Mesendoderm (in vitro differentiated cells): ENCODE measurements around the gene GM2A.

ENCODE experiments used
- DNase-seq: peaks from one replicate; pipeline ENCODE4 v3.0.0; 2013
- H2AK5ac ChIP-seq: 2 replicates; pipeline ENCODE4 v1.6.1; 2013; ENCODE audit warnings: low read length, inconsistent platforms
- H2BK120ac ChIP-seq: 2 replicates; pipeline ENCODE4 v1.6.1; 2013; ENCODE audit warnings: low read depth, mild to moderate bottlenecking, low read length, moderate library complexity, mixed read lengths
- H2BK15ac ChIP-seq: replicated peaks from 2 replicates; pipeline ENCODE4 v1.6.1; 2013; ENCODE audit warnings: low read depth, mild to moderate bottlenecking, moderate library complexity
- H2BK5ac ChIP-seq: 2 replicates; pipeline ENCODE4 v1.6.1; 2013; ENCODE audit warnings: low read length, inconsistent platforms
- H3K18ac ChIP-seq: 2 replicates; pipeline ENCODE4 v1.6.1; 2013; ENCODE audit warnings: mild to moderate bottlenecking, low read length, mixed read lengths
- H3K23ac ChIP-seq: one replicate; pipeline ENCODE4 v1.6.1; 2013; ENCODE audit warnings: low read length
- H3K27ac ChIP-seq: 2 replicates; pipeline ENCODE4 v1.5.1; 2013; ENCODE audit warnings: low read depth, mild to moderate bottlenecking, inconsistent platforms, low read length, moderate library complexity
- H3K27me3 ChIP-seq: 2 replicates; pipeline ENCODE4 v1.6.1; 2013; ENCODE audit warnings: low read length, control low read depth, mild to moderate bottlenecking, inconsistent platforms; ENCODE audit not compliant: insufficient read depth, poor library complexity
- H3K36me3 ChIP-seq: 2 replicates; pipeline ENCODE4 v1.6.1; 2013; ENCODE audit warnings: low read length, inconsistent platforms; ENCODE audit not compliant: control insufficient read depth, insufficient read depth
- H3K4ac ChIP-seq: one replicate; pipeline ENCODE4 v1.6.1; 2013; ENCODE audit warnings: low read depth, mild to moderate bottlenecking, low read length, moderate library complexity
- H3K4me1 ChIP-seq: 2 replicates; pipeline ENCODE4 v1.6.1; 2013; ENCODE audit warnings: low read depth, low read length, inconsistent platforms; ENCODE audit not compliant: control insufficient read depth
- H3K4me2 ChIP-seq: 2 replicates; pipeline ENCODE4 v1.6.1; 2013; ENCODE audit warnings: low read length
- H3K4me3 ChIP-seq: 2 replicates; pipeline ENCODE4 v1.5.1; 2013; ENCODE audit warnings: mild to moderate bottlenecking, low read length
- H3K56ac ChIP-seq: one replicate; pipeline ENCODE4 v1.6.1; 2013; ENCODE audit warnings: low read length
- H3K79me1 ChIP-seq: 2 replicates; pipeline ENCODE4 v1.6.1; 2013; ENCODE audit warnings: low read length, inconsistent platforms
- H3K79me2 ChIP-seq: 2 replicates; pipeline ENCODE4 v1.6.1; 2013; ENCODE audit warnings: mild to moderate bottlenecking, low read length; ENCODE audit not compliant: control insufficient read depth, insufficient read depth
- H3K9ac ChIP-seq: 2 replicates; pipeline ENCODE4 v1.6.1; 2013; ENCODE audit warnings: low read length, inconsistent platforms
- H4K5ac ChIP-seq: one replicate; pipeline ENCODE4 v1.6.1; 2013; ENCODE audit warnings: low read length
- H4K8ac ChIP-seq: one replicate; pipeline ENCODE4 v1.6.1; 2013; ENCODE audit warnings: low read depth, mild to moderate bottlenecking, control low read depth, low read length, moderate library complexity
- WGBS: extraction: QIAGEN DNeasy Blood & Tissue Kit; methylation state at CpG from one replicate; pipeline ENCODE4 v1.1.7; 2013; ENCODE audit warnings: low lambda C conversion rate, missing lambda C conversion rate; ENCODE audit not compliant: insufficient coverage; ENCODE audit errors: extremely low coverage; 5-methylcytosine and 5-hydroxymethylcytosine counted together

Gene GM2A

GRCh38 chr5:151284392-151284967, 31.5 kb downstream of the GM2A start:
- no peaks in the 10 kb centered on the region for H3K27me3 ChIP-seq
- no peak overlapping the region for H4K8ac ChIP-seq
- H3K4me1 ChIP-seq, result no peaks in the 10 kb centered on the region
- H3K4ac ChIP-seq, result no peak overlapping the region
- no peak overlapping the region for H3K9ac ChIP-seq
- H3K56ac ChIP-seq, result no peak overlapping the region
- no peaks in the 10 kb centered on the region for H3K79me2 ChIP-seq
- H4K5ac ChIP-seq, result no peak overlapping the region
- no peak overlapping the region for H3K4me3 ChIP-seq
- WGBS, result no CpG with 5 or more reads among the region's 8 CpGs
- H2AK5ac ChIP-seq, result no peak overlapping the region
- H2BK15ac ChIP-seq, result no peak overlapping the region
- no peak overlapping the region for H3K23ac ChIP-seq
- no peak overlapping the region for H3K27ac ChIP-seq
- no peak overlapping the region for H2BK120ac ChIP-seq
- H3K4me2 ChIP-seq, result no peak overlapping the region
- no peaks in the 10 kb centered on the region for H3K36me3 ChIP-seq
- no peak overlapping the region for H3K18ac ChIP-seq
- H2BK5ac ChIP-seq, result no peak overlapping the region
- DNase-seq, result peak; percentile 37
- H3K79me1 ChIP-seq, result no peaks in the 10 kb centered on the region

GRCh38 chr5:151285683-151286082, 32.7 kb downstream of the GM2A start:
- H3K4ac ChIP-seq, result no peak overlapping the region

DNA sequence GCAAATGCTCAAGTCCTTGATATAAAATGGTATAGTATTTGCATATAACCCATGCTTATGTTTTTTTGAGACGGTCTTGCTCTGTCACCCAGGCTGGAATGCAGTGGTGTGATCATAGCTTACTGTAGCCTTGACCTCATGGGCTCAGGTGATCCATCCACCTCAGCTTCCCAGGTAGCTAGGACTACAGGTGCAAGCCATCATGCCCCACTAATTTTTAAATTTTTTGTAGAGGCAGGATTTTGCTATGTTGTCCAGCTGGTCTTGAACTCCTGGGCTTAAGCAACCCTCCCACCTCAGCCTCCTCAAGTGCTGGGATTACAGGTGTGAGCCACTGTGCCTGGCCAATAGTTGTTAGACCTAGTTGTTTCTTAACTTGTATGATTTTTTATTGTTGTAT, 33.3 kb downstream of the GM2A start:
- H3K4me1 ChIP-seq, result no peaks in the 10 kb centered on the region
- no peak overlapping the region for H3K9ac ChIP-seq
- no peak overlapping the region for H2BK120ac ChIP-seq
- no peaks in the 10 kb centered on the region for H3K27me3 ChIP-seq
- H3K4ac ChIP-seq, result no peak overlapping the region
- no peak for DNase-seq
- no peak overlapping the region for H4K5ac ChIP-seq
- no peak overlapping the region for H3K56ac ChIP-seq
- no peaks in the 10 kb centered on the region for H3K36me3 ChIP-seq
- no peak overlapping the region for H2BK15ac ChIP-seq
- H3K79me1 ChIP-seq, result no peaks in the 10 kb centered on the region
- no peaks in the 10 kb centered on the region for H3K79me2 ChIP-seq
- H2BK5ac ChIP-seq, result no peak overlapping the region
- H3K27ac ChIP-seq, result no peak overlapping the region
- H2AK5ac ChIP-seq, result no peak overlapping the region
- WGBS, result no CpG with 5 or more reads among the region's 1 CpG
- H3K18ac ChIP-seq, result no peak overlapping the region
- no peak overlapping the region for H3K4me2 ChIP-seq
- H3K4me3 ChIP-seq, result no peak overlapping the region
- H4K8ac ChIP-seq, result no peak overlapping the region
- H3K23ac ChIP-seq, result no peak overlapping the region

More at GRCh38 chr5:151285683-151286082, 32.7 kb downstream of the GM2A start:
- no peak overlapping the region for H2BK5ac ChIP-seq
- H3K4me2 ChIP-seq, result no peak overlapping the region
- H3K79me2 ChIP-seq, result no peaks in the 10 kb centered on the region
- H3K56ac ChIP-seq, result no peak overlapping the region
- no peak overlapping the region for H4K5ac ChIP-seq
- no peak overlapping the region for H2BK120ac ChIP-seq
- no peak for DNase-seq
- no peak overlapping the region for H3K23ac ChIP-seq
- no peak overlapping the region for H4K8ac ChIP-seq
- no peaks in the 10 kb centered on the region for H3K36me3 ChIP-seq
- no peaks in the 10 kb centered on the region for H3K4me1 ChIP-seq
- WGBS, result no CpG with 5 or more reads among the region's 5 CpGs
- no peaks in the 10 kb centered on the region for H3K27me3 ChIP-seq
- H3K4me3 ChIP-seq, result no peak overlapping the region
- H3K27ac ChIP-seq, result no peak overlapping the region
- no peaks in the 10 kb centered on the region for H3K79me1 ChIP-seq
- H2BK15ac ChIP-seq, result no peak overlapping the region
- no peak overlapping the region for H3K9ac ChIP-seq
- H2AK5ac ChIP-seq, result no peak overlapping the region
- no peak overlapping the region for H3K18ac ChIP-seq

GRCh38 chr5:151288180-151288579, 35.2 kb downstream of the GM2A start:
- Histone ChIP-seq H3K4me1 (no peaks in the 10 kb centered on the region), H3K4me3 (no peak overlapping the region), H3K79me2 (no peaks in the 10 kb centered on the region), H3K27ac (no peak overlapping the region), H3K4ac (no peak overlapping the region), H3K4me2 (no peak overlapping the region), H3K27me3 (no peaks in the 10 kb centered on the region), H4K5ac (no peak overlapping the region), H2BK15ac (no peak overlapping the region), H3K79me1 (no peaks in the 10 kb centered on the region), H3K36me3 (no peaks in the 10 kb centered on the region), H3K9ac (no peak overlapping the region), H2BK120ac (no peak overlapping the region), H4K8ac (no peak overlapping the region), H3K56ac (no peak overlapping the region), H2AK5ac (no peak overlapping the region), H2BK5ac (no peak overlapping the region), H3K18ac (no peak overlapping the region), H3K23ac (no peak overlapping the region)
- no CpG with 5 or more reads among the region's 2 CpGs for WGBS
- peak; percentile 62 for DNase-seq

- no peak overlapping the region for H3K4me3 ChIP-seq
- H4K8ac ChIP-seq, result no peak overlapping the region
- no peak overlapping the region for H2BK120ac ChIP-seq
- H3K9ac ChIP-seq, result no peak overlapping the region
- no peak overlapping the region for H2BK5ac ChIP-seq
- H4K5ac ChIP-seq, result no peak overlapping the region
- no peak for DNase-seq
- no peaks in the 10 kb centered on the region for H3K79me1 ChIP-seq
- H2BK15ac ChIP-seq, result no peak overlapping the region
- H3K23ac ChIP-seq, result no peak overlapping the region
- H3K27me3 ChIP-seq, result no peaks in the 10 kb centered on the region
- H3K4me1 ChIP-seq, result no peaks in the 10 kb centered on the region
- no peak overlapping the region for H3K27ac ChIP-seq
- H3K56ac ChIP-seq, result no peak overlapping the region
- no peak overlapping the region for H3K4ac ChIP-seq
- no peaks in the 10 kb centered on the region for H3K36me3 ChIP-seq
- no peak overlapping the region for H3K18ac ChIP-seq
- H2AK5ac ChIP-seq, result no peak overlapping the region
- no CpG with 5 or more reads among the region's 4 CpGs for WGBS
- H3K4me2 ChIP-seq, result no peak overlapping the region
- H3K79me2 ChIP-seq, result no peaks in the 10 kb centered on the region
Observed at GRCh38 chr5:151293624-151294023, 40.6 kb downstream of the GM2A start.

DNA sequence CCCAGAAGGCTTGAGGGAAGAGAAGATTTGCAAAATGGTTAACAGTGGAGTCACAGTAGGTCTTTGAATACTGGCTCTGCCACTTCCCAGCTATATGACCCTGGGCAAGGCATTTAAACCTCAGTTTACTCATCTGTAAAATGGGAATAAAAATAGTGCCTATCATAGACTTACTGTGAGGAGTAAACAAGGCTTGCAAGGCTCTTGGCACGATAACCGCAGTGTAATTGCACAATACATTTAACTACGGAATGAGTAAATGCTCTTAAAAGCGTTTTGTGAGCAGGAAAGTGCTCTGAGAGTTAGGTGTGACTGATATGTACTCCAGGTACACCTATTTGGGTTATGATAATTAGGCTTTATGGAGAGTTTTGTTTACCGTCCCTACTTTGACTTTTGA, 42.2 kb downstream of the GM2A start:
- H2BK5ac ChIP-seq, result no peak overlapping the region
- H3K56ac ChIP-seq, result no peak overlapping the region
- H3K79me1 ChIP-seq, result no peaks in the 10 kb centered on the region
- no peak overlapping the region for H3K4ac ChIP-seq
- no peaks in the 10 kb centered on the region for H3K27me3 ChIP-seq
- H4K5ac ChIP-seq, result no peak overlapping the region
- WGBS, result no CpG with 5 or more reads among the region's 5 CpGs
- no peak overlapping the region for H2BK120ac ChIP-seq
- no peak overlapping the region for H3K18ac ChIP-seq
- no peaks in the 10 kb centered on the region for H3K36me3 ChIP-seq
- DNase-seq, result no peak
- H3K4me2 ChIP-seq, result no peak overlapping the region
- H3K4me1 ChIP-seq, result no peaks in the 10 kb centered on the region
- H3K79me2 ChIP-seq, result no peaks in the 10 kb centered on the region
- no peak overlapping the region for H3K27ac ChIP-seq
- H2BK15ac ChIP-seq, result no peak overlapping the region
- H2AK5ac ChIP-seq, result no peak overlapping the region
- H3K4me3 ChIP-seq, result no peak overlapping the region
- no peak overlapping the region for H3K23ac ChIP-seq
- H3K9ac ChIP-seq, result no peak overlapping the region
- no peak overlapping the region for H4K8ac ChIP-seq
